GM20000 (cell line): ENCODE measurements around the gene CD81.

ENCODE experiments used
- DNase-seq: peaks from one replicate; pipeline ENCODE4 v3.0.0; 2012; ENCODE audit warnings: low spot score
- TF ChIP-seq, protein P1 (sequence below): IDR thresholded peaks from 2 replicates; pipeline ENCODE4 v1.5.1; 2012; ENCODE audit warnings: mild to moderate bottlenecking, control low read depth; ENCODE audit errors: extremely low read depth, missing control alignments

CD81 gene

DNA sequence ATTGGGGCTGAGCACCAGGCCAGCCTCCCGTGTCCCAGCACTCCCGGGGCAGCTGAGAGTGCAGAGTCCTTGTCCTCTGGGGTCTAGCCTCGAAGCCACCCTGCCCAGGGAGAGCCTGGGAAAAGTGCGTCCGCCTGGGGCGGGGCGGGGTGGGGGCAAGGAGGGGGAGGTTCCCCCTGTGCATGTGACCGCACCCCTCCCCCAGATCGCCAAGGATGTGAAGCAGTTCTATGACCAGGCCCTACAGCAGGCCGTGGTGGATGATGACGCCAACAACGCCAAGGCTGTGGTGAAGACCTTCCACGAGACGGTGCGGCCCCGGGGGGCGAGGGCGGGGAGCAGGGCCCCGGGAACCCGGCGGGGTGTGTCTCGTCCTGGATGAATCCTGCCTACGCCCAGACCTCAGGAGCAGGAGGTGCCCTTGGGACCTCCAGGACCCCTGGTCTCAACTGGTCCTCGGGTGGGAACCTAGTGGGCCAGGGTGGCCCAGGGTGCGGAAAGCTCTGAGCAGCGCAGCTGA, 18.2 kb downstream of the CD81 start:
- TF ChIP-seq, protein P1, sequence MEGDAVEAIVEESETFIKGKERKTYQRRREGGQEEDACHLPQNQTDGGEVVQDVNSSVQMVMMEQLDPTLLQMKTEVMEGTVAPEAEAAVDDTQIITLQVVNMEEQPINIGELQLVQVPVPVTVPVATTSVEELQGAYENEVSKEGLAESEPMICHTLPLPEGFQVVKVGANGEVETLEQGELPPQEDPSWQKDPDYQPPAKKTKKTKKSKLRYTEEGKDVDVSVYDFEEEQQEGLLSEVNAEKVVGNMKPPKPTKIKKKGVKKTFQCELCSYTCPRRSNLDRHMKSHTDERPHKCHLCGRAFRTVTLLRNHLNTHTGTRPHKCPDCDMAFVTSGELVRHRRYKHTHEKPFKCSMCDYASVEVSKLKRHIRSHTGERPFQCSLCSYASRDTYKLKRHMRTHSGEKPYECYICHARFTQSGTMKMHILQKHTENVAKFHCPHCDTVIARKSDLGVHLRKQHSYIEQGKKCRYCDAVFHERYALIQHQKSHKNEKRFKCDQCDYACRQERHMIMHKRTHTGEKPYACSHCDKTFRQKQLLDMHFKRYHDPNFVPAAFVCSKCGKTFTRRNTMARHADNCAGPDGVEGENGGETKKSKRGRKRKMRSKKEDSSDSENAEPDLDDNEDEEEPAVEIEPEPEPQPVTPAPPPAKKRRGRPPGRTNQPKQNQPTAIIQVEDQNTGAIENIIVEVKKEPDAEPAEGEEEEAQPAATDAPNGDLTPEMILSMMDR = no peak
- no peak for DNase-seq

DNA sequence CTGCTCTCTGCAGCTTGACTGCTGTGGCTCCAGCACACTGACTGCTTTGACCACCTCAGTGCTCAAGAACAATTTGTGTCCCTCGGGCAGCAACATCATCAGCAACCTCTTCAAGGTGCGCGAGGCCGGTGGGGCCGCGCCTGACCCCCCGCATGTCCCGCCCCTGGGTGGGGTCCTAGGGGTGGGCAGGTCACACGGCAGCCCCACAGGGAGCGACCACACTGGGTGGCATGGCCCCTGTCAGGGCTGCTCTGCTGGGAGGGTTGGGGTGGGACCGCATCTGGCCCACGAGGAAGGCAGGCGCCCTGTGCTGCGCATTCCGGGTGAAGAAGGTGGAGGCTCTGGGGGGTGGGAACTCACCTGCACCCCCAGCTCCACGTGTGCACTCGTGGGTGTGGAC, 18.7 kb downstream of the CD81 start:
- TF ChIP-seq, protein P1 = no peak
- DNase-seq = no peak

DNA sequence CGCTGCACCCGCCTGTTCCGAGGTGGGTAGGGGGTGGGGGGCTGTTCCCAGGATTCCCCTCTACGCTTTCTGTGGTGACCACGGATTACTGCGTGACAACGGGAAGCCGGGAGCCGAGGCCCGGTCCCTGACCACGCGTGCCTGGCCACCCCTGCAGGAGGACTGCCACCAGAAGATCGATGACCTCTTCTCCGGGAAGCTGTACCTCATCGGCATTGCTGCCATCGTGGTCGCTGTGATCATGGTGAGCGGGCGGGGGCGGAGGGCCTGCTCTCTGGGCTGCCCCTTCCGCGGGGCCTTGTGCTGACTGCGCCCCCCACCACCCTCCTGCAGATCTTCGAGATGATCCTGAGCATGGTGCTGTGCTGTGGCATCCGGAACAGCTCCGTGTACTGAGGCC, 19.4 kb downstream of the CD81 start:
- TF ChIP-seq, protein P1 = no peak
- no peak for DNase-seq

DNA sequence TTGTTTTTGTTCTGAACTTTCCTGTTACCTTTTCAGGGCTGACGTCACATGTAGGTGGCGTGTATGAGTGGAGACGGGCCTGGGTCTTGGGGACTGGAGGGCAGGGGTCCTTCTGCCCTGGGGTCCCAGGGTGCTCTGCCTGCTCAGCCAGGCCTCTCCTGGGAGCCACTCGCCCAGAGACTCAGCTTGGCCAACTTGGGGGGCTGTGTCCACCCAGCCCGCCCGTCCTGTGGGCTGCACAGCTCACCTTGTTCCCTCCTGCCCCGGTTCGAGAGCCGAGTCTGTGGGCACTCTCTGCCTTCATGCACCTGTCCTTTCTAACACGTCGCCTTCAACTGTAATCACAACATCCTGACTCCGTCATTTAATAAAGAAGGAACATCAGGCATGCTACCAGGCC, 19.9 kb downstream of the CD81 start:
- TF ChIP-seq, protein P1 = no peak
- no peak for DNase-seq

DNA sequence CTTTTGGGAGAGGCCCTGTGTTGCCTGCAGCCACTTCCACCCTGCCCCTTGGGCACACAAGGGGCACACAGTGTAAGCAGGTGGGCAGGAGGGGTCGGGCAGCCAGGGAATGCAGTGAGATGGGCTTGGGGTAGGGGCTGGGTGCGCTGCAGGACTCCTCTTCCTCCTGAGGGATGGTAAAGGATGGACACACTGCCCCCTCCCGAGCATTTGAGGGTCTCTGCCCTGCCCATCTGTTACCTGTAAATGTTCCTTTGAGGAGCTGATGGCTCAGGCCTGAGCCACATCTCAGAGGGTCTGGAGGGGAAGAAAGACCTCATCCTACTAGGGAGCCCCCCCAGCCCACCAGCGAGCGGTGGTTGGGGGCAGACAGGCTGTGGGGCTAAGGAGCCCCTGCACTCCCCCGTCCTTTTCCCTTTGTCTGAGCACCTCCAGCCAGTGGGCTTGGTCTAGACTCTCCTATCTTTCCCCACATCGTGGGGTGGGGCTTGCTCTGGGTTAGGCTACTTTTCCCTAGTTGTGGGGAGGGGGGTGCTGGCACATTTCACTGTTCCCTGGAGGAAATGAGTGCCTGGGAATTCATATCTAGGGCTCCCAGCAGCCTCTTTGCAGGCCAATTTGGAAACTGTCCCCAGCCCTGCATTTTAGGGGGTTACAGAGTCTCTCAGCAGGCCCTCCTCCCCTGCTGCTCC, 21.7 kb downstream of the CD81 start:
- TF ChIP-seq, protein P1 = no peak
- no peak for DNase-seq

DNA sequence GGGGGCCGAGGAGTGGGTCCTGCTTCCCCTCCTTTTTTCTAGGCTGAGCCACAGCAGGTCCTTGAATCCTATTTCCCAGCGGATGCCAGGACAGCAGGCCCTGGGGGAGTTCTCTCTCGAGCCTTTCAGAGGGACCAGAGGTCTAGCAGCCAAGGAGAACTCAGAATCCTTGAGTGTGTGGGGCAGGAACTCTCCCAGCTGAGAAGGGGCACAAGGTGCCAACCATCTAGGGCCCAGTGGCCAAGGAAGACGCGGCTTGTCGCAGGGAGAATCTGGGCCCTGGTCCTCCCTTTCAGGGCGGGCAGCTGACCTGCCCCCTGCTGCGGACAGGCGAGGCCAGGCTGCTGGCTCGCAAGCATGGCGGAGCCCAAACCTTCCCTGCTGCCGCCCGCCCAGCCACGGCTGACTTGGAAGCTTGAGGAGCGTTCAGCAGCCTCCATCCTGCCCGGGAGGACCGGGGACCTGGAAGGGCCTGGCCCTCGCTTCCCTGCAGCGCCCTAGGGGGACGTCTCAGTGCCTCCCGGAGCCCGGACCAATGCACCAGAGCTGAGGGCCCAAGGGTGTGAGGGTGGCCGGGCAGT, 22.5 kb downstream of the CD81 start:
- TF ChIP-seq, protein P1 = no peak
- no peak for DNase-seq

DNA sequence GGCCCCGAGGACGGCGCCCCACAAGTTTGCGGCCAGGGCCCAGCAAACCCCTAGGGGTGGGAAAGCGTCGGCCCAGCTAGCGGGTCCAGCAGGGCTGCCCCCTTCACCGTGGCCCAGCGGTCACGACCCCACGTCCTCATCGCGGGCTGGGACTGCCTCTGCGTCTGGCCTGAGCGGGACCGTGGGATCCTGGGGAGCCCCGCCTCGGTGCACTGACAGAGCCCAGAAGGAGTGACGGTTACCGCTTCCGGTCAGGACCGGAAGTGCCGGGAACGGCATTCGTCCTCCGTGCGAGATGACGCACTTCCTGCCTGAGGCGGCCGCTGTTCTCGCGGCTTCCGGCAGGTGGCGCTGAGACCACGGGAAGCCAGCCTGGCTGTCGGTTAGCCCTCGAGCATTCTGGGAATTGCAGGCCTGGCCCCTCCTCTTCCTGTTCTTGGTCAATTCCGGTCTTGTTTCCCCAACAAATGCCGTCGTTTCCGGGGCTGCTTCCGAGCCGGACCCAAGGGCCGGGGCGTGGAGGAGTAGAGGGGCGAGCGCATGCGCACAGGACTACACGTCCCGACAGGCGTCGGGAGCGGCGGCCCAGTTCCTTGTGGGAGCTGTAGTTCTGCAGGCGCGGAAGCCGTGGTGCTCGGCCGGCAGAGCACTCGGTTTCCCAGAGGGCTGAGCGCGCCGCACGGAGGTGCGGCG, 23.1 kb downstream of the CD81 start, which contains the start of gene TSSC4:
Gene TSSC4 (plus strand): TSS at position 682 of the 693 bp plus-strand sequence. CDS start 1,884 bp downstream, outside the sequence.
- TF ChIP-seq, protein P1 = peak; percentile 97

More for the DNA sequence above, 23.1 kb downstream of the CD81 start, which contains the start of gene TSSC4:
- peak; percentile 99 for DNase-seq
